Left colon (tissue), 2 donors: ENCODE measurements around the gene ZNF823. TPM values are rescaled to one million over a fixed set of nuclear protein-coding genes. Genes with fewer than 3 reads are reported as not detected.
A peak's percentile ranks its signal among the peaks of the same experiment; 100 is the strongest.

Experiments used
- ATAC-seq: fragments of 200-7000 bp; cut with Tn5 transposase; one replicate; pipeline ENCODE4 v1.9.1; 2020; ENCODE audit warnings: mild to moderate bottlenecking, moderate library complexity
- DNase-seq, 2 donors: peaks; one replicate each; pipeline ENCODE4 v3.0.0-alpha.2; 2020
- intact Hi-C, 2 donors: fragments of 100-400 bp; cut with DNase I in 1 of 2; cut with micrococcal nuclease in 1 of 2; formaldehyde crosslinking; loops; one replicate each; pipeline versions ENCODE4 v1.11.2 to v1.14.0; 2022; cut with DNase I, micrococcal nuclease
- total RNA-seq, 2 donors: library from RNA; stranded (reverse); fragmentation: NEBNext Ultra II Directional; extraction: Animal tissue kit (Norgen Biotek cat#: 25700); gene quantifications; one replicate each; pipeline ENCODE4 v1.2.1, GENCODE V29; 2021
- donor health status: DM: no; HTN: no; CAD: no.
- donor health status: DM: yes; HTN: yes; CAD: no.

The ZNF823 gene
- total RNA-seq, 2 donors from 2014 or later: 13.6 to 16.1 TPM

- ATAC-seq (no peak), DNase-seq (no peak)
- intact Hi-C loops: no loop called here
These were observed 8.5 kb upstream of the ZNF823 start for GRCh38 chr19:11747277-11747676.

GRCh38 chr19:11745869-11746268 lies 7.1 kb upstream of the ZNF823 start:
- ATAC-seq (no peak), DNase-seq (no peak)
- intact Hi-C loops: no loop called here

GRCh38 chr19:11737964-11738745 lies 591 bp downstream of the ZNF823 start:
- intact Hi-C loops: no loop called here

GRCh38 chr19:11736696-11737095 lies 2.0 kb downstream of the ZNF823 start:
- DNase-seq: peak; percentile 7 to 49
- intact Hi-C loops: no loop called here
- no peak for ATAC-seq

More at GRCh38 chr19:11737964-11738745, 591 bp downstream of the ZNF823 start:
- DNase-seq (peak; percentile 78 to 86), ATAC-seq (peak; percentile 67)

- DNase-seq (peak; percentile 24 to 38), ATAC-seq (no peak)
- intact Hi-C loops: no loop called here
These were observed 3.4 kb downstream of the ZNF823 start for GRCh38 chr19:11735375-11735774.

- intact Hi-C loops: no loop called here
- no peak for ATAC-seq
These were observed 9.2 kb downstream of the ZNF823 start for GRCh38 chr19:11729586-11729985.

GRCh38 chr19:11722414-11722813 lies 16.3 kb downstream of the ZNF823 start:
- DNase-seq: no peak
- intact Hi-C loops: no loop called here
- no peak for ATAC-seq

More at GRCh38 chr19:11729586-11729985, 9.2 kb downstream of the ZNF823 start:
- DNase-seq: no peak

GRCh38 chr19:11721681-11722080 lies 17.1 kb downstream of the ZNF823 start:
- ATAC-seq (no peak), DNase-seq (no peak)
- intact Hi-C loops: no loop called here

GRCh38 chr19:11710313-11710712 lies 28.4 kb downstream of the ZNF823 start:
- no peak for ATAC-seq
- intact Hi-C loops: no loop called here
- no peak for DNase-seq

- ATAC-seq (no peak), DNase-seq (no peak)
- intact Hi-C loops: no loop called here
These were observed 30.3 kb downstream of the ZNF823 start for GRCh38 chr19:11708457-11708856.

GRCh38 chr19:11705474-11705873 lies 33.3 kb downstream of the ZNF823 start:
- DNase-seq: no peak
- peak; percentile 54 for ATAC-seq
- intact Hi-C loops: no loop called here

- intact Hi-C loops: no loop called here
- no peak for DNase-seq
- no peak for ATAC-seq
These were observed 34.1 kb downstream of the ZNF823 start for GRCh38 chr19:11704626-11705025.

GRCh38 chr19:11699931-11700794 lies 38.6 kb downstream of the ZNF823 start:
- ATAC-seq: peak; percentile 65

GRCh38 chr19:11698231-11698630 lies 40.5 kb downstream of the ZNF823 start:
- intact Hi-C loops: no loop called here
- DNase-seq (no peak), ATAC-seq (no peak)

More at GRCh38 chr19:11699931-11700794, 38.6 kb downstream of the ZNF823 start:
- no peak for DNase-seq
- intact Hi-C loops: no loop called here

GRCh38 chr19:11697284-11697855 lies 41.4 kb downstream of the ZNF823 start:
- intact Hi-C loops: no loop called here
- DNase-seq (no peak), ATAC-seq (no peak)

- ATAC-seq (peak; percentile 99), DNase-seq (peak; percentile 94 to 99)
- intact Hi-C loops: no loop called here
These were observed 44.0 kb downstream of the ZNF823 start for GRCh38 chr19:11694533-11695439.

- peak; percentile 45 for ATAC-seq
- DNase-seq: peak in 1 of 2 donors; percentile 6
- intact Hi-C loops: no loop called here
These were observed 44.9 kb downstream of the ZNF823 start for GRCh38 chr19:11693505-11694499.
